HG03442 (cell line): Measurements from ENCODE around the gene SECISBP2L.
"Not testable (repeated sequence)": the region's sequence is repeated elsewhere in the genome, so short reads cannot be mapped to it uniquely, and the experiment has no call there.

Source experiments
- ATAC-seq: cut with Tn5 transposase; IDR thresholded peaks from one replicate; pipeline ENCODE4 v1.9.1; 2021; ENCODE audit warnings: mild to moderate bottlenecking, moderate library complexity; ENCODE audit not compliant: unreplicated experiment

The SECISBP2L gene, protein sequence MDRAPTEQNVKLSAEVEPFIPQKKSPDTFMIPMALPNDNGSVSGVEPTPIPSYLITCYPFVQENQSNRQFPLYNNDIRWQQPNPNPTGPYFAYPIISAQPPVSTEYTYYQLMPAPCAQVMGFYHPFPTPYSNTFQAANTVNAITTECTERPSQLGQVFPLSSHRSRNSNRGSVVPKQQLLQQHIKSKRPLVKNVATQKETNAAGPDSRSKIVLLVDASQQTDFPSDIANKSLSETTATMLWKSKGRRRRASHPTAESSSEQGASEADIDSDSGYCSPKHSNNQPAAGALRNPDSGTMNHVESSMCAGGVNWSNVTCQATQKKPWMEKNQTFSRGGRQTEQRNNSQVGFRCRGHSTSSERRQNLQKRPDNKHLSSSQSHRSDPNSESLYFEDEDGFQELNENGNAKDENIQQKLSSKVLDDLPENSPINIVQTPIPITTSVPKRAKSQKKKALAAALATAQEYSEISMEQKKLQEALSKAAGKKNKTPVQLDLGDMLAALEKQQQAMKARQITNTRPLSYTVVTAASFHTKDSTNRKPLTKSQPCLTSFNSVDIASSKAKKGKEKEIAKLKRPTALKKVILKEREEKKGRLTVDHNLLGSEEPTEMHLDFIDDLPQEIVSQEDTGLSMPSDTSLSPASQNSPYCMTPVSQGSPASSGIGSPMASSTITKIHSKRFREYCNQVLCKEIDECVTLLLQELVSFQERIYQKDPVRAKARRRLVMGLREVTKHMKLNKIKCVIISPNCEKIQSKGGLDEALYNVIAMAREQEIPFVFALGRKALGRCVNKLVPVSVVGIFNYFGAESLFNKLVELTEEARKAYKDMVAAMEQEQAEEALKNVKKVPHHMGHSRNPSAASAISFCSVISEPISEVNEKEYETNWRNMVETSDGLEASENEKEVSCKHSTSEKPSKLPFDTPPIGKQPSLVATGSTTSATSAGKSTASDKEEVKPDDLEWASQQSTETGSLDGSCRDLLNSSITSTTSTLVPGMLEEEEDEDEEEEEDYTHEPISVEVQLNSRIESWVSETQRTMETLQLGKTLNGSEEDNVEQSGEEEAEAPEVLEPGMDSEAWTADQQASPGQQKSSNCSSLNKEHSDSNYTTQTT

DNA sequence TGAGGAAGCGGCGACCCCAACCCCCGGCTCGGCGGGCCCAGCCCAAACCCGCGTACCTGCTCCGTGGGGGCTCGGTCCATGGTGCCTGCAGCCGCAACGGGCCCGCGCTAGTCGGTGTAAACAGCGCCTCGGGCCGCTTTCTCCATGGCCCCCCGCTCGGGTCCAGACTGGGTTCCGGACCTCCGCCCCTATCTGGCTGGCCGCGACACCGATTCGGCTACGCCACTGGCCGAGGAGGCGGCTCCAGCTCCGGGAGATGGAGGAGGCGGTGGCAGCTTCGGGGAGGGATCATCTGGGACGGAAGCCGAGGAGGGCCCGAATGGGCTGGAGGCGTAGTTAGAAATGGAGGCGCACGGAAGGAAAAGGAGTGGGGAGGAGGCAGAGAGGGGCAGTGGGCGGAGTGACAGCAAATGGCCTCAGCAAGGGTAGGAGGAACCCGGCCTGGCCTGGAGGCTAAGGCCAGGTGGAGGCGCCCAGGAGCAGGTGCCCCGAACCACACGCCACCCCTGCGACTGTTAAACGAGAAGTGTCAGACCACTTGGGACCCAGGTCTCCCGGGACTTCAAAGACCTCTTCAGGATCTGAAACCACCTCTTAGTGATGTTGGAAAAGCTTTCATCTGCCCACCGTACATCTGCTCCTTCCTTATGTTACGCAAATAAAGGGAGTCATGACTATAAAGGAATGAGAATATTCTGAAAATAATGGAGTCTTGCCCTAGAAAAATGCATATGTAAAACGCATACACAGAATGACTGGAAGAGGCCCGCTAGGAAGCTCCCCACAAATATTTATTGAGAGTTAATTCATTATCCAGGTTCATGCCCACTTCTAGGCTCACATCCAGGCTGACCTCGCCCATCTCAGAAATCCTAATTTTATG lies at the start of gene SECISBP2L:
TSS of gene SECISBP2L (minus strand) at position 227 of the 883 bp plus-strand sequence. CDS start at position 80, 147 bp downstream.
- ATAC-seq, result peak; percentile 95

- no peak for ATAC-seq
Measured at GRCh38 chr15:49094923-49095322, 48.7 kb upstream of the SECISBP2L start.

DNA sequence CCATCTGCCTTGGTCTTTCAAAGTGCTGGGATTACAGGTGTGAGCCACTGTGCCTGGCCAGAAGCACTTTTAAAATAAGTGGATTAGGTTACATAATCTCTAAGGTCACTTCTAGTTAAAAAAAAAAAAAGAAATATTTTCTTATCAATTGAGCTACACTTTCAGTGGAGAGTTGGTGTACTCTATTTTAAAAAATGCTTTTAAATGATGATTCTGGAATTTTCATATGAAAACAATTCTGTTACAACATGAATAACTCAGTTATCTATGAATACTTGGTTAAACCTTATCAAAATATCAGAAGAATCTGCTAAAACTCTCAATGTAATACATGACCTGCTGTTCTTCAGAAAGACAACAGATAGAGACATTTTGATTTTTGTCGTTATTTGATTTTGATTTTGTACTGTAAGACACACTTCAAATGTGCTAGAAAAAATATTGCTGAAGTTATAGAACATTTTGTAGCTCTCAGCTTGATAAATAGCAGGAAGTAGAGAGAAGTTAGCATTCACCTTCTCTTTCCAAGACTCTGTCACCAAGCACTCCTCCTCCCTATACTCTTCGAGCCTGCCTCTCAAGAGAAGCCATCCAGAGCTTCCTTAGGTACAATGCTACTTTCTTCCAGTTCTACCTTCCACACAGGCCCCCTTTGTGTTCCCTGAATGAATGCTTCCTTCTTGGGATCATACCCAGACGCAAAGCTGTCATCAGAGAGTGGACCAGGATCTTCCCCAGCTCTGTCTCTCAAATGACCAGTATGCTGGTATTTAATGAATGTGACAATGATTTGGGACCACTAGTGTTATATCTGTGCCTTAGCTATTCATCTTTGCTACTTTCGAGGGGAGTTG lies 47.2 kb upstream of the SECISBP2L start:
- no peak for ATAC-seq

DNA sequence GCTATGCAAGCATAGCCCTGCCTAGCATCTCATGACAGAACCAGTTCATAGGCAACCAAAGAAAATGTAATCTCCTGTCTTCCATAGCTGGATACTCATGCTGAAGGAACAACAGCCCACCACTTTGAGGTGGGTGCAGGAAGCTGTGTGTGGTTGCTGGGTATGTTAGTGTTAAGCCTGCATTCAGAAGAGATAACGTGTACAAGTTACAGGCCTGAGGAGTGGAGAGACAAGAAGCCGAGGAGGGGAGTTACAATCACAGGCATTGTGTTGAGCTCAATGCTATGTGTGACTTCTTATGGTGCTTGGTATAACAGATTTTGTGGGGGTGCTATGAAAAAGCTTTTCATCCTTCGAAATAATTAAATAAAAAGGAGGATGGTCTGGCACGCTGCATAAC lies 42.8 kb upstream of the SECISBP2L start:
- no peak for ATAC-seq

- no peak for ATAC-seq
Measured at GRCh38 chr15:49085696-49086459, 39.6 kb upstream of the SECISBP2L start.

GRCh38 chr15:49084285-49084570 lies 38.0 kb upstream of the SECISBP2L start:
- ATAC-seq, result no peak

GRCh38 chr15:49083401-49084284 lies 37.4 kb upstream of the SECISBP2L start:
- no peak for ATAC-seq

DNA sequence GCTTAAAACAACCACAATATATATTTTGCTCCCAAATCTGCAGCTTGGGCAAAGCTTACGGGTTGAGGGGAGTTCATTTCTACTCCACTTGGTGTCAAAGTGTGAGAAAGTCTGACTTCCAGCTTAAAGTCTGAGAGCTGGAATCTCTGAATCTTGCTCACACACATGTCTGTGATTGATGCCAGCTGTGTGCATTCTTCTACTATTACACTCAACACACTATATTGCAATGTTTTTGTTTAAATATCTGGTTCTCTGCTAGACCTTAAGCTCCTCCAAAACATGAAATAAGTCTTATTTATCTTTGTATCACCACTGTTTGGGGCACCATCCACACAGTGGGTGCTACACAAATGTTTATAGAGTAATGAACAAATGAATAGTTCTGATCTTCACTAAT lies 36.7 kb upstream of the SECISBP2L start:
- ATAC-seq, result no peak

- no peak for ATAC-seq
Measured at GRCh38 chr15:49079340-49080039, 33.2 kb upstream of the SECISBP2L start.

DNA sequence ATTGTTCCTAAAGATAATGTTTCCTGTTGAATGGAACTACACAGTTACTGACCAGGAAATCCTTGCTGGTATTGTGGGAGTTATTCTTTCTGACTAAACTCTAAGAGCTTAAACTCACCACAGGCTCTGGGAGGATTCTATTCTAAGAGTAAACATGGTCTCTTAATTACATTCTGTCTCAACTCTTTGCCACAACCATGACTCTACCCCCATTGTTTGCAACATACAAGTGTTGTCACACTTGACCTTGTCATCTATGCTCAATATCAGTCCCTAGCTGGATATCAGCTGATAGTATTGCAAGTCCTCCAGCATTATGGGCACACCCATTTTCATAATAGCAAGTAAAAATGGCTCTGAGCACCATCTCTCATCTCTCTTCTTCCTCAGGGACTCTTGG lies 29.6 kb upstream of the SECISBP2L start:
- no peak for ATAC-seq

GRCh38 chr15:49074589-49075287 lies 28.5 kb upstream of the SECISBP2L start:
- not testable (repeated sequence) for ATAC-seq

DNA sequence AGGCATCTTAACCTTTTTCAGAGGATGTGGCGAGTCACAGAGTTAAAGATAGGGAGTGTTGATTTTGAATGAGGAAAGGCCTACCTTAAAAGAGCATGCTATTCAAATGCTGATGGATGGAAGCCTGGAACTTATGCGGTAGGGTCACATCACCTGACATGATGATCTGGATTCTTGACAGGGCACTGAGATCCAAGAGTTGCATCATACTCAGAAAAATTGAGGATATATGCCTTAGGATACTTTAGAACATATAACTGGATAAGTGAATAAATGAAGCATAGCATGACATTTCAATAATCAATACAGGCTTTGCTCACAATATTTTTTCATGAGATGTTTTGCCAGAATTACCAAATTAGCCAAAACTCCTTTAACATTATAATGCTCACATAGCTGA lies 20.1 kb upstream of the SECISBP2L start:
- no peak for ATAC-seq

GRCh38 chr15:49064884-49065283 lies 18.6 kb upstream of the SECISBP2L start:
- ATAC-seq, result no peak

DNA sequence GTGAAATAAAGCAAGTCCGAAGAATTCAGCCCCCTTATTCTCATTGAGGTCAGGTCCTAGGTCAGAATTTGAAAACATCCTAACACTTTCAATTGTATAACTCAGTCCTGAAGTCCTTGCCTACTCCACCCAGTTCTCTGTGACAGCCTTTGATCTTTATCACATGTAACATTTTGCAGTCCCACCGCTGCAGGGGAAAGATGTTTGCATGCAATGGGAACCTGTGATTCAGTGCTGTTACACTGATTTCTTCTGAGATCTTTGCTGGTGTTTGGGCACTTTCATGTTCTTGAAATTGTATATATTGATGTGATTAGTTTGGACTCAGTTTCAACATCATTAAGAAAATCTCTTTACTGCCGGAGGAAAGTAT lies 18.0 kb upstream of the SECISBP2L start:
- ATAC-seq, result no peak

GRCh38 chr15:49063402-49064280 lies 17.4 kb upstream of the SECISBP2L start:
- ATAC-seq, result no peak

DNA sequence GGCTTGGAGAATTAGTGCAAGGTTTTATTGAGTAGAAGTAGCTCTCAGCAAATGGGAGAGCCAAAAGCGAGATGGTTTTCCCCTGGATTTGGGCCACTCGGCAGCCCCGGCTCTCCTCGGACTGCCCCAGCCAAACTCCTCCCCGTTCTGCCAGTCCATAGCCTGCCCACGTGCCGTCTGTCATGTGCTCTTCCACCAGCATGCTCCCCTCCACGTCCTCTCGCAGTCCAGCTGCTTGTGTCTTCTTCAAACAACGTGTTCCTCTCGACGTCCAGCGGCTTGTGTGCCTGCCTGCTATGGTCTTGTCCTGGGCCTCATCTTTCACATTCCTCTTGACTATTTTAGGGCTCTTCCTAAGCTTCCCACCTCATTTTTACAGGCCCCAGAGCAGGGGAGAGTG lies 16.7 kb upstream of the SECISBP2L start:
- ATAC-seq, result no peak
